Liver (tissue), 9 donors: ENCODE data around the gene PEMT. TPM values are rescaled to one million over a fixed set of nuclear protein-coding genes. Genes with fewer than 3 reads are reported as not detected.

Source experiments
- DNase-seq: peaks from one replicate; pipeline ENCODE4 v3.0.0-alpha.2; 2017; ENCODE audit warnings: low spot score
- H3K27ac ChIP-seq, 2 donors: one replicate each; pipeline ENCODE4 v1.7.0; 2013; ENCODE audit warnings: inconsistent platforms in 2 of 2, low read length in 2 of 2, control low read depth in 1 of 2, low read depth in 1 of 2, mild to moderate bottlenecking in 1 of 2
- H3K27me3 ChIP-seq, 4 donors: one replicate each; pipeline versions ENCODE4 v1.6.1 to v1.7.0; 2013; ENCODE audit warnings: low read length in 3 of 4, inconsistent platforms in 1 of 4, mild to moderate bottlenecking in 1 of 4, moderate library complexity in 1 of 4; ENCODE audit not compliant: control insufficient read depth in 4 of 4, insufficient read depth in 4 of 4
- H3K36me3 ChIP-seq, 4 donors: one replicate each; pipeline versions ENCODE4 v1.6.1 to v1.7.0; 2013; ENCODE audit warnings: low read length in 3 of 4, mild to moderate bottlenecking in 3 of 4, low read depth in 1 of 4, moderate library complexity in 1 of 4; ENCODE audit not compliant: control insufficient read depth in 4 of 4, insufficient read depth in 3 of 4
- H3K4me1 ChIP-seq, 4 donors: one replicate each; pipeline versions ENCODE4 v1.6.1 to v1.7.0; 2013; ENCODE audit warnings: low read length in 3 of 4, mild to moderate bottlenecking in 3 of 4, moderate library complexity in 1 of 4; ENCODE audit not compliant: control insufficient read depth in 4 of 4, insufficient read depth in 4 of 4
- H3K4me3 ChIP-seq, 3 donors: one replicate each; pipeline versions ENCODE4 v1.6.1 to v1.7.0; 2013; ENCODE audit warnings: low read length in 3 of 3, control low read depth in 1 of 3, low read depth in 1 of 3, mild to moderate bottlenecking in 1 of 3
- H3K9ac ChIP-seq, 2 donors: one replicate each; pipeline ENCODE4 v1.7.0; 2013; ENCODE audit warnings: low read length in 2 of 2, mild to moderate bottlenecking in 2 of 2, moderate library complexity in 2 of 2, control low read depth in 1 of 2, low read depth in 1 of 2
- H3K9me3 ChIP-seq, 4 donors: one replicate each; pipeline versions ENCODE4 v1.6.1 to v1.7.0; 2013; ENCODE audit warnings: low read length in 3 of 4; ENCODE audit not compliant: control insufficient read depth in 4 of 4
- ATF3 ChIP-seq: IDR thresholded peaks from 2 replicates; pipeline ENCODE4 v1.6.1; 2016; ENCODE audit warnings: antibody characterized with exemption
- CTCF ChIP-seq: fragments of 150-350 bp; IDR thresholded peaks from 2 replicates; pipeline ENCODE4 v1.5.1; 2017; ENCODE audit warnings: improper control_type of control experiment, low read depth, low read length; ENCODE audit not compliant: missing input control
- EGR1 ChIP-seq, 2 donors: IDR thresholded peaks; 2 replicates each; pipeline ENCODE4 v1.6.1; 2016 to 2018; ENCODE audit warnings: antibody characterized with exemption in 2 of 2, low read depth in 2 of 2
- FOXA1 ChIP-seq: IDR thresholded peaks from 2 replicates; pipeline ENCODE4 v1.6.1; 2016; ENCODE audit warnings: antibody characterized with exemption
- FOXA2 ChIP-seq: IDR thresholded peaks from 2 replicates; pipeline ENCODE4 v1.6.1; 2016; ENCODE audit warnings: antibody characterized with exemption
- GABPA ChIP-seq, 2 donors: IDR thresholded peaks in 1 of 2; conservative IDR thresholded peaks in 1 of 2; 2 replicates each; pipeline ENCODE4 v1.6.1; 2016; ENCODE audit warnings: antibody characterized with exemption in 2 of 2, mild to moderate bottlenecking in 1 of 2, moderate library complexity in 1 of 2
- HNF4A ChIP-seq, 2 donors: conservative IDR thresholded peaks; 2 replicates each; pipeline ENCODE4 v1.6.1; 2016; ENCODE audit warnings: antibody characterized with exemption in 2 of 2, mild to moderate bottlenecking in 2 of 2
- HNF4G ChIP-seq: IDR thresholded peaks from 2 replicates; pipeline ENCODE4 v1.6.1; 2016; ENCODE audit warnings: antibody characterized with exemption
- JUND ChIP-seq, 2 donors: IDR thresholded peaks; 2 replicates each; pipeline ENCODE4 v1.6.1; 2016; ENCODE audit warnings: antibody characterized with exemption in 2 of 2
- MAX ChIP-seq: IDR thresholded peaks from 2 replicates; pipeline ENCODE4 v1.6.1; 2016; ENCODE audit warnings: antibody characterized with exemption
- NR2F2 ChIP-seq: IDR thresholded peaks from 2 replicates; pipeline ENCODE4 v1.6.1; 2016; ENCODE audit warnings: antibody characterized with exemption
- RAD21 ChIP-seq, 2 donors: IDR thresholded peaks; 2 replicates each; pipeline ENCODE4 v1.6.1; 2016; ENCODE audit warnings: antibody characterized with exemption in 2 of 2, mild to moderate bottlenecking in 2 of 2
- REST ChIP-seq: IDR thresholded peaks from 2 replicates; pipeline ENCODE4 v1.6.1; 2016; ENCODE audit warnings: antibody characterized with exemption, mild to moderate bottlenecking
- RXRA ChIP-seq, 2 donors: IDR thresholded peaks; 2 replicates each; pipeline ENCODE4 v1.6.1; 2017 to 2018; ENCODE audit warnings: antibody characterized with exemption in 2 of 2, mild to moderate bottlenecking in 1 of 2
- SP1 ChIP-seq: IDR thresholded peaks from 2 replicates; pipeline ENCODE4 v1.6.1; 2018; ENCODE audit warnings: antibody characterized with exemption, mild to moderate bottlenecking
- TAF1 ChIP-seq: conservative IDR thresholded peaks from 2 replicates; pipeline ENCODE4 v1.6.1; 2016; ENCODE audit warnings: antibody characterized with exemption, mild to moderate bottlenecking
- YY1 ChIP-seq: IDR thresholded peaks from 2 replicates; pipeline ENCODE4 v1.6.1; 2016; ENCODE audit warnings: antibody characterized with exemption, mild to moderate bottlenecking
- ZBTB33 ChIP-seq: IDR thresholded peaks from 2 replicates; pipeline ENCODE4 v1.6.1; 2016; ENCODE audit warnings: antibody characterized with exemption
- WGBS: extraction: QIAGEN DNeasy Blood & Tissue Kit; methylation state at CpG from one replicate; pipeline ENCODE4 v1.1.7; 2013; 5-methylcytosine and 5-hydroxymethylcytosine counted together
- polyA plus RNA-seq, 2 donors: library from polyadenylated mRNA; stranded (reverse) in 1 of 2; unstranded in 1 of 2; fragments of 200-250 nt in 1 of 2; fragments of >200 nt in 1 of 2; fragmentation: Nextera tagmentation in 1 of 2; extraction: Ambion mirVana in 1 of 2; gene quantifications; one replicate each; pipeline versions ENCODE4 v1.2.1 to v1.2.3, GENCODE V29; 2013 to 2015
- total RNA-seq, 2 donors: library from RNA; depleted of rRNA; stranded (reverse); fragments of >200 nt; gene quantifications; one replicate each; pipeline ENCODE4 v1.2.3, GENCODE V29; 2014
- donor health status: healthy.
- donor health status: healthy.
- donor health status: healthy.
- donor health status: healthy.
- donor health status: healthy.

The PEMT gene
- total and polyA plus RNA-seq, 4 donors, result 64.6 to 211 (median 184) TPM

GRCh38 chr17:17536702-17537101 lies 54.8 kb downstream of the PEMT start:
- 94% methylated on average over 15 of the region's 15 CpGs for WGBS
- no peak for DNase-seq
- Histone ChIP-seq H3K9ac (peak overlapping the region; percentile 17 to 66), H3K9me3 (no peaks in the 10 kb centered on the region), H3K27ac (peak overlapping the region; percentile 94 to 95), H3K36me3 (no peaks in the 10 kb centered on the region), H3K4me1 (peaks cover 26 to 63% (median 44%) of the 10 kb centered on the region in 4 donors), H3K27me3 (no peaks in the 10 kb centered on the region), H3K4me3 (no peak overlapping the region)
- TF ChIP-seq REST, result no peak

GRCh38 chr17:17535957-17536356 lies 55.6 kb downstream of the PEMT start:
- H3K27me3 ChIP-seq, result no peaks in the 10 kb centered on the region
- H3K9me3 ChIP-seq, result no peaks in the 10 kb centered on the region
- WGBS, result 31% methylated on average over 7 of the region's 7 CpGs
- no peak for TF ChIP-seq GABPA (IDR thresholded peaks at IDR 0.05 in 1 of 2, conservative IDR thresholded peaks at IDR 0.05 in 1 of 2)
- TF ChIP-seq EGR1 (IDR thresholded peaks at IDR 0.05; ENCODE audit: low read depth in 2 of 2), result no peak
- TF ChIP-seq FOXA2, result peak; percentile 27
- peak; percentile 43 for TF ChIP-seq FOXA1
- TF ChIP-seq ZBTB33, result peak; percentile 67
- TF ChIP-seq NR2F2, result no peak
- TF ChIP-seq RXRA (IDR thresholded peaks at IDR 0.05), result peak; percentile 62 to 89
- TF ChIP-seq YY1, result peak; percentile 83
- no peak for TF ChIP-seq TAF1
- TF ChIP-seq CTCF, result no peak
- peak; percentile 91 for TF ChIP-seq MAX
- TF ChIP-seq HNF4A (conservative IDR thresholded peaks at IDR 0.05), result peak; percentile 51 to 73
- peak; percentile 75 for TF ChIP-seq SP1
- TF ChIP-seq REST, result peak; percentile 73
- peak; percentile 49 to 81 for TF ChIP-seq JUND (IDR thresholded peaks at IDR 0.05)
- peak; percentile 81 for TF ChIP-seq ATF3
- TF ChIP-seq HNF4G, result no peak
- TF ChIP-seq RAD21 (IDR thresholded peaks at IDR 0.05), result peak; percentile 34 to 52
- H3K4me1 ChIP-seq, result peaks cover 26 to 56% (median 40%) of the 10 kb centered on the region in 4 donors
- peak overlapping the region; percentile 94 to 95 for H3K27ac ChIP-seq
- H3K9ac ChIP-seq, result peak overlapping the region; percentile 19 to 68
- no peak overlapping the region for H3K4me3 ChIP-seq
- no peaks in the 10 kb centered on the region for H3K36me3 ChIP-seq
- no peak for DNase-seq
